ENCODE data around the gene UNG. TPM values are rescaled to one million over a fixed set of nuclear protein-coding genes. Genes with fewer than 3 reads are reported as not detected.

Gene UNG
- total and polyA plus RNA-seq, 2 experiments from 2014 or later = 27.3 to 32.7 TPM

DNA sequence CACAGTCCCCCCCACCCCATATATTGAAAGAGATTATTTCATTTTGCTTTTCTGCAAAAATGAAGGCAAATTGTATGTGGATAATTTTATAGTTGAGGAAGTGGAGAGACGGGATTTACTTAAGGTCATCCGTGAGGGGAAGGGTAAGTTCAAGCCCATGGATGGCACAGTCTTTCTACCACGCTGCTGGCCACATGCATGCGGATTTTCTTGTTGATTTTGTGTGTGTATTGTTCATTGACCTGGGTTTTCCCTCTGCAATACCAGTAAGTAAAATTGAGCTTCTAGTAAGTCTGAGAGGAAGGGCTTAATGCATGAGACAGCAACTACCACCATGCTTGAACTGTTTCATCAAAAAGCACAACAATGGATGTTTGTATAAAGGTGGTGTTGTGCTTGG lies 54.1 kb downstream of the UNG start:
- Histone ChIP-seq H3K79me2 (ENCODE audit: insufficient read depth) (no peaks in the 10 kb centered on the region), H2AFZ (no peak overlapping the region), H3K27me3 (replicated peaks; ENCODE audit: insufficient read depth) (no peaks in the 10 kb centered on the region), H3K36me3 (ENCODE audit: low read depth) (no peaks in the 10 kb centered on the region), H3K4me1 (ENCODE audit: insufficient read depth) (no peaks in the 10 kb centered on the region), H3K27ac (no peak overlapping the region), H3F3A (ENCODE audit: insufficient read depth) (no peaks in the 10 kb centered on the region), H3K9ac (no peak overlapping the region), H4K20me1 (ENCODE audit: insufficient read depth) (no peaks in the 10 kb centered on the region), H3K4me3 (no peak overlapping the region), H3K9me2 (ENCODE audit: insufficient read depth) (no peaks in the 10 kb centered on the region), H3K9me3 (ENCODE audit: low read depth) (no peaks in the 10 kb centered on the region), H3K4me2 (ENCODE audit: unreplicated experiment) (no peak overlapping the region)
- no peak for DNase-seq
- in situ Hi-C loops (cut with MboI) = no loop called here
- 77% methylated on average over 4 of the region's 4 CpGs for WGBS, 2 experiments (ENCODE audit: low coverage in 1 of 2, low lambda C conversion rate in 2 of 2, missing lambda C conversion rate in 2 of 2)
- TF ChIP-seq EZH2 (IDR thresholded peaks at IDR 0.05; ENCODE audit: insufficient read depth, poor library complexity, severe bottlenecking) (no peak), EZH2phosphoT487 (IDR thresholded peaks at IDR 0.05; ENCODE audit: insufficient read depth, low read depth) (no peak)

DNA sequence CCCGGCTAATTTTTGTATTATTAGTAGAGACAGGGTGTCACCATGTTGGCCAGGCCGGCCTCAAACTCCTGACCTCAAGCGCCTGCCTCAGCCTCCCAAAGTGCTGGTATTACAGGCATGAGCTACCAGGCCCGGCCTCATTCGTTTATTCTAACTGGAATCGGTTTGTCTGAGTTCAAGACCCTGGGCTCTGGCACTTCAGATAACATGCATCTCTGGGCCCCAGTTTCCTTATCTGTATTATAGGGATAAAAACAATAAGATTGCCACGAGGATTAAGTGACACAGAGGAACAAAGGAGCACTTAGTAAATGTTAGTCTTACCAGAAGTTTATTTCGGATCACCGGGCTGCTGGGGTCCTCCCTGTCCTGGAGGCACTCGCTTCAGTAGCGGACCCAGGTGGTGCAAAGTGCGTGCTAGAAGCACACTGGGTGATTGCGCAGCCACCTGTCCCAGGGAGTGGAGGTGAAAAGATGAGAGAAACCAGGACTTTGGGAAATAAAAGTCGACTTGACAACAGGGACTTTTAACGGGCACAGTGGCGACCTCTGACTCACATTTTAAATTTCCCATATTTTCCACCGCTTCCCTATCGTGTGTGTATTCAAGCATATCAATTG lies 56.5 kb downstream of the UNG start:
- Histone ChIP-seq H3K27ac (no peak overlapping the region), H3K9me2 (ENCODE audit: insufficient read depth) (no peaks in the 10 kb centered on the region), H3K27me3 (replicated peaks; ENCODE audit: insufficient read depth) (no peaks in the 10 kb centered on the region), H3K4me2 (ENCODE audit: unreplicated experiment) (peak overlapping the region; percentile 85), H3K4me1 (ENCODE audit: insufficient read depth) (no peaks in the 10 kb centered on the region), H3F3A (ENCODE audit: insufficient read depth) (no peaks in the 10 kb centered on the region), H3K9ac (peak overlapping the region; percentile 57), H3K36me3 (ENCODE audit: low read depth) (no peaks in the 10 kb centered on the region), H3K9me3 (ENCODE audit: low read depth) (no peaks in the 10 kb centered on the region), H4K20me1 (ENCODE audit: insufficient read depth) (no peaks in the 10 kb centered on the region), H2AFZ (peak overlapping the region; percentile 95), H3K4me3 (peak overlapping the region; percentile 77), H3K79me2 (ENCODE audit: insufficient read depth) (no peaks in the 10 kb centered on the region)
- 35 to 36% methylated on average over 18 of the region's 18 CpGs for WGBS, 2 experiments (ENCODE audit: low coverage in 1 of 2, low lambda C conversion rate in 2 of 2, missing lambda C conversion rate in 2 of 2)
- no peak for DNase-seq
- no peak for TF ChIP-seq EZH2phosphoT487 (IDR thresholded peaks at IDR 0.05; ENCODE audit: insufficient read depth, low read depth)
- TF ChIP-seq EZH2 (IDR thresholded peaks at IDR 0.05; ENCODE audit: insufficient read depth, poor library complexity, severe bottlenecking) = no peak
- in situ Hi-C loops (cut with MboI) = no loop called here

DNA sequence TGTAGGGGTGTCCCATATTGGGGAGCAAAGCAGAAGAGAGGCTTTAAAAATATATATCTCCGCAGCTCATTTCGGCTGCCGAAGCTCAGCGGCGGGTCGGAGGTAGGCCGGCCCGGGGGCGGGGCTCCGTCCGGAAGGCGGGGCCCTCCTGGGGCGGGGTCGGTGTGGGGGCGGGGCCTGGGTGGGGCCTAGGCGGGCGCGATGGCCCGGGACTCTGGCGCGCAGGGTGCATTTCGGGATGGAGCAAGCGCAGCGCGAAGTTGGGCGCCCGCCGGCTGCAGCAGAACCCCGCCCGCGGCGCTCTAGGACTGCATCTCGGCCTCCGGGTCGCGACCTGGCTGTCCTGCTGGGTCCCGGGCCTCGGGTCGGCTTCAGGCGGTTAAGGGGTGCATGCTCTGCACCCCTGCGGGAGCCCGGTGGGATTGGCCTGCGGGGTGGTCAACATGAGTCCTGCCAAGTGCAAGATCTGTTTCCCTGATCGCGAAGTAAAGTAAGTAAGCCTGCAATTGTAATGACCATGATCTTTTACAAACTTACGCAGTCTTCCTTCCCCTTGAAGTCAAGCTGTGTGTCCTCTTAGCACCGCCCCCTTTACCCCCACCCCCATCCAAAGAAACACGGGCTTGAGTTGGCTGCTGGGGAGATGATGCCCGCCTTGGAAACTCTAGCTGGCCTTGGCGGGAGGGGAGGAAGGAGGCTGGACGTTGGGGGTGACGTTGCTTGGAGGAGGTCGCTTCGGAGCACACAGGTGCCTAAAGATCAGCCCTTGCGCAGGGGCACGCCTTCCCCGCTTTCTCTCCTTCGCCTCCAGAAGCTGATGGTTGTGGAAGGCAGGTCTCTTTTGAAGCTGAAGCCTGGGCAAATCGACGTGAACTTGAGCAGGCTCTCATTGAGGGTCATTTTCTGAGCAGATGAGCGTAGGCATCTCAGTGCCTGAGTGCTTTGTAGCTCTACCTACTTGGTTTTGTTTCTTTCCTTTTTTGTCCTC lies 57.3 kb downstream of the UNG start:
- no peaks in the 10 kb centered on the region for H3K9me3 ChIP-seq (ENCODE audit: low read depth)
- H3K4me1 ChIP-seq (ENCODE audit: insufficient read depth) = no peaks in the 10 kb centered on the region
- H3K9ac ChIP-seq = peak overlapping the region; percentile 65
- no peak overlapping the region for H3K27ac ChIP-seq
- H4K20me1 ChIP-seq (ENCODE audit: insufficient read depth) = no peaks in the 10 kb centered on the region
- no peaks in the 10 kb centered on the region for H3K27me3 ChIP-seq (replicated peaks; ENCODE audit: insufficient read depth)
- no peaks in the 10 kb centered on the region for H3K79me2 ChIP-seq (ENCODE audit: insufficient read depth)
- in situ Hi-C loops (cut with MboI) = no loop called here
- no peaks in the 10 kb centered on the region for H3K9me2 ChIP-seq (ENCODE audit: insufficient read depth)
- peak overlapping the region; percentile 77 for H3K4me3 ChIP-seq
- H2AFZ ChIP-seq = peak overlapping the region; percentile 95
- H3F3A ChIP-seq (ENCODE audit: insufficient read depth) = no peaks in the 10 kb centered on the region
- DNase-seq = peak; percentile 89
- TF ChIP-seq EZH2phosphoT487 (IDR thresholded peaks at IDR 0.05; ENCODE audit: insufficient read depth, low read depth) (no peak), EZH2 (IDR thresholded peaks at IDR 0.05; ENCODE audit: insufficient read depth, poor library complexity, severe bottlenecking) (no peak)
- no peaks in the 10 kb centered on the region for H3K36me3 ChIP-seq (ENCODE audit: low read depth)
- 1 to 2% methylated on average over 35 to 61 of the region's 61 CpGs for WGBS, 2 experiments (ENCODE audit: low coverage in 1 of 2, low lambda C conversion rate in 2 of 2, missing lambda C conversion rate in 2 of 2)
- H3K4me2 ChIP-seq (ENCODE audit: unreplicated experiment) = peak overlapping the region; percentile 85

DNA sequence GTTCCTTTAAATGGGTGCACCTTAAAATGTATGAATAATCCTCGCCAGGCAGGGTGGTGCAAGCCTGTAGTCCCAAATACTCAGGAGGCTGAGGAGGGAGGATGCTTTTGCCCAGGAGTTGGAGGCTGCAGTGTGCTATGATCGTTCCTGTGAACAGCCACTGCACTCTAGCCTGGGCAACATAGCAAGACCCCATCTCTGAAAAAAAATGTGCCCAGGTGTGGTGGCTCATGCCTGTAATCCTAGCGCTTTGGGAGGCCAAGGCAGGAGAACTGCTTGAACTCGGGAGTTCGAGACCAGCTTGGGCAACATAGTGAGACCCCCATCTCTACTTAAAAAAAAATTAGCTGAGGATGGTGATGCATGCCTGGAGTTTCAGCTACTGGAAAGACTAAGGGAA lies 58.6 kb downstream of the UNG start:
- TF ChIP-seq EZH2phosphoT487 (IDR thresholded peaks at IDR 0.05; ENCODE audit: insufficient read depth, low read depth) (no peak), EZH2 (IDR thresholded peaks at IDR 0.05; ENCODE audit: insufficient read depth, poor library complexity, severe bottlenecking) (no peak)
- Histone ChIP-seq H3K36me3 (ENCODE audit: low read depth) (no peaks in the 10 kb centered on the region), H3K27ac (no peak overlapping the region)

More for the DNA sequence above, 58.6 kb downstream of the UNG start:
- WGBS, 2 experiments (ENCODE audit: low coverage in 1 of 2, low lambda C conversion rate in 2 of 2, missing lambda C conversion rate in 2 of 2) = 93 to 95% methylated on average over 5 of the region's 5 CpGs
- no peak for DNase-seq
- Histone ChIP-seq H3K4me3 (no peak overlapping the region), H3K9ac (no peak overlapping the region), H2AFZ (no peak overlapping the region), H3K9me3 (ENCODE audit: low read depth) (no peaks in the 10 kb centered on the region), H3K4me2 (ENCODE audit: unreplicated experiment) (no peak overlapping the region), H4K20me1 (ENCODE audit: insufficient read depth) (no peaks in the 10 kb centered on the region), H3K27me3 (replicated peaks; ENCODE audit: insufficient read depth) (no peaks in the 10 kb centered on the region), H3F3A (ENCODE audit: insufficient read depth) (no peaks in the 10 kb centered on the region), H3K9me2 (ENCODE audit: insufficient read depth) (no peaks in the 10 kb centered on the region), H3K79me2 (ENCODE audit: insufficient read depth) (no peaks in the 10 kb centered on the region), H3K4me1 (ENCODE audit: insufficient read depth) (no peaks in the 10 kb centered on the region)
- in situ Hi-C loops (cut with MboI) = no loop called here

All from GM23248 (cell line).